Right lobe of liver (tissue), 4 donors: ENCODE data around the gene RBSN.

ENCODE experiments used
- CTCF ChIP-seq, 4 donors: fragments of 200-600 bp in 3 of 4; fragments of 450-650 bp in 1 of 4; IDR thresholded peaks; one replicate each; pipeline versions ENCODE4 v1.5.1 to v1.8.0; 2016 to 2022; ENCODE audit warnings: antibody characterized with exemption in 4 of 4, mild to moderate bottlenecking in 2 of 4
- POLR2A ChIP-seq: fragments of 450-650 bp; IDR thresholded peaks from one replicate; pipeline ENCODE4 v1.6.1; 2017; ENCODE audit warnings: antibody characterized with exemption, mild to moderate bottlenecking
- donor health status: DM: no; HTN: no; CAD: no.
- donor health status: DM: no; HTN: no; CAD: no.
- donor health status: DM: no; HTN: yes; CAD: no.

DNA sequence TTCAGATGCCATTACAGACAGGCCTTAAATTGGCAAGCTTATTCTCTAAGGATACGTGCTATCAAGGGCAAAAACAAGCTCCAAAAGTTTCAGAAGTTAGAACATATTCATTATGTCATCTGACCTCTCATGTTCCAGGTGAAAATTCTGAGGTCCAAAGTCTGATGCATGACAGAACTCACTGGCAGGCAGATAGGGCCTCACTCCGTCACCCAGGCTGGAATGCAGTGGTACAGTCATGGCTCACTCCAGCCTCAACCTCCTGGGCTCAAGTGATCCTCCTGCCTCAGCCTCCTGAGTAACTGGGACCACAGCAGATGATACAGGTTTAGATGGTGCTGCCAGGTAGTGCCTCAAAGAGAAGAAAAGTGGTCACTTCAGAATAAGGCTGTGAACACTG, 49.4 kb downstream of the RBSN start:
- TF ChIP-seq CTCF (IDR thresholded peaks at IDR 0.05) = no peak
- TF ChIP-seq POLR2A = no peak
